ENCODE measurements around the gene SLU7.

DNA sequence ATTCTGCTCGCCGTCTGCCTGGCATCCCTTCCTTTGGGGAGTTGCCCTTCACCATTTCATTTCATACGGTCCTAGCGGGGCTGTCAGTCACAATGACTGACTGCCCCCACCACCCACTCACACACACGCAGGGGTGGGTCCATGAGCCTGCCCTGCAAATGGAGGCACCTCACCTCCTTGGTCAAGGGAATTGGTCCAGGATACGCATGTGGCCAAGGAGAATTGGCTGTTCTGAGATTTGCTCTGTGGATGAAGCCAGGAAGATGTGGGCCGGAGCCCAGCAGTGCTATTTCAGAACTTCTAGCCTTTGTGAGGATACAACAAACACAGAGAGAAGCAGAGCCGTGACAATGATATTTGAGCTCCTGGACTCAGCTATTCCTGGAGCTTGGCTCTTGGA is 65.5 kb downstream of the SLU7 start:
- no peak for TF ChIP-seq PHF20 (IDR thresholded peaks at IDR 0.05; ENCODE audit: partially characterized antibody)
- no peak for TF ChIP-seq ZNF263 (CRISPR knock-in tag; IDR thresholded peaks at IDR 0.05; ENCODE audit: borderline replicate concordance)
- no peak for TF ChIP-seq ARHGAP35 (IDR thresholded peaks at IDR 0.05; ENCODE audit: partially characterized antibody)
- no peak for TF ChIP-seq TAF1 (IDR thresholded peaks at IDR 0.05; ENCODE audit: control insufficient read depth, extremely low read depth, insufficient read depth, low read length, severe bottlenecking)
- no peak for TF ChIP-seq KAT8 (IDR thresholded peaks at IDR 0.05; ENCODE audit: low read depth)
- TF ChIP-seq RBM14 (IDR thresholded peaks at IDR 0.05; ENCODE audit: borderline replicate concordance, insufficient read depth, low read depth, low read length) = no peak
